SK-N-SH (cell line): Measurements from ENCODE around the gene NCS1. TPM values are rescaled to one million over a fixed set of nuclear protein-coding genes. Genes with fewer than 3 reads are reported as not detected.

Experiments
- CTCF ChIA-PET: fragments of 300-600, 350-600 bp; formaldehyde crosslinking; extraction: SDS; loops from one replicate; lab custom pipeline; 2021; lab: Yijun Ruan, JAX
- POLR2A ChIA-PET: fragments of 350-600 bp; sonication (Branson Sonifier 250); formaldehyde crosslinking; extraction: SDS; loops from one replicate; lab custom pipeline; 2020; ENCODE audit warnings: antibody characterized with exemption, inconsistent platforms; lab: Yijun Ruan, JAX
- DNase-seq: peaks from one replicate; pipeline ENCODE4 v3.0.0; 2012
- H2AFZ ChIP-seq: fragments of 200-600 bp; sonication (generic); 2 replicates; pipeline ENCODE4 v1.8.1; 2016; ENCODE audit warnings: antibody characterized with exemption, mild to moderate bottlenecking, low read depth
- H3F3A ChIP-seq: fragments of 200-600 bp; sonication (generic); replicated peaks from 2 replicates; pipeline ENCODE3; 2016; ENCODE audit warnings: antibody characterized with exemption, mild to moderate bottlenecking; ENCODE audit not compliant: insufficient read depth
- H3K27ac ChIP-seq, 2 experiments: fragments of 200-500 bp in 1 of 2; fragments of 200-600 bp in 1 of 2; sonication (Bioruptor generic) in 1 of 2; sonication (generic), shearing (Covaris generic) in 1 of 2; 2 replicates each; pipeline versions ENCODE4 v1.5.1 to v1.6.1; 2014 to 2016; ENCODE audit warnings: low read depth in 2 of 2, inconsistent platforms in 1 of 2, low read length in 1 of 2, mild to moderate bottlenecking in 1 of 2, mixed read lengths in 1 of 2
- H3K27me3 ChIP-seq: fragments of 200-600 bp; sonication (generic), shearing (Covaris generic); 2 replicates; pipeline ENCODE4 v1.6.1; 2016; ENCODE audit warnings: mixed run types; ENCODE audit not compliant: insufficient read depth
- H3K36me3 ChIP-seq, 2 experiments: fragments of 200-500 bp in 1 of 2; fragments of 200-600 bp in 1 of 2; sonication (Bioruptor generic) in 1 of 2; sonication (generic) in 1 of 2; replicated peaks in 1 of 2; 2 replicates each; pipeline versions ENCODE3 to v1.5.1; 2014 to 2016; ENCODE audit warnings: low read length in 1 of 2, mild to moderate bottlenecking in 1 of 2; ENCODE audit not compliant: insufficient read depth in 2 of 2, control insufficient read depth in 1 of 2
- H3K4me1 ChIP-seq, 2 experiments: fragments of 200-500 bp in 1 of 2; fragments of 200-600 bp in 1 of 2; sonication (Bioruptor generic) in 1 of 2; sonication (generic), shearing (Covaris generic) in 1 of 2; 2 replicates each; pipeline versions ENCODE4 v1.5.1 to v1.6.1; 2014 to 2016; ENCODE audit warnings: low read depth in 1 of 2, low read length in 1 of 2, mixed run types in 1 of 2; ENCODE audit not compliant: insufficient read depth in 2 of 2, control insufficient read depth in 1 of 2
- H3K4me2 ChIP-seq: fragments of 200-600 bp; sonication (generic), shearing (Covaris generic); 2 replicates; pipeline ENCODE4 v1.6.1; 2017; ENCODE audit warnings: mixed run types
- H3K4me3 ChIP-seq, 2 experiments: fragments of 200-500 bp in 1 of 2; fragments of 200-600 bp in 1 of 2; sonication (Bioruptor generic) in 1 of 2; sonication (generic), shearing (Covaris generic) in 1 of 2; 2 replicates each; pipeline versions ENCODE4 v1.5.1 to v1.8.1; 2014 to 2016; ENCODE audit warnings: low read depth in 2 of 2, inconsistent platforms in 1 of 2, low read length in 1 of 2, mild to moderate bottlenecking in 1 of 2, mixed read lengths in 1 of 2, moderate library complexity in 1 of 2
- H3K79me2 ChIP-seq: fragments of 200-600 bp; sonication (generic); 2 replicates; pipeline ENCODE4 v1.8.1; 2017; ENCODE audit warnings: mild to moderate bottlenecking; ENCODE audit not compliant: insufficient read depth
- H3K9ac ChIP-seq: fragments of 200-600 bp; sonication (generic); 2 replicates; pipeline ENCODE4 v1.6.1; 2017; ENCODE audit warnings: mixed run types
- H3K9me2 ChIP-seq: fragments of 200-600 bp; sonication (generic); 2 replicates; pipeline ENCODE4 v1.6.1; 2017; ENCODE audit warnings: mixed run types
- H3K9me3 ChIP-seq: fragments of 200-600 bp; sonication (generic); 2 replicates; pipeline ENCODE4 v1.6.1; 2017; ENCODE audit warnings: mixed run types, mild to moderate bottlenecking, moderate library complexity
- H4K20me1 ChIP-seq: fragments of 200-600 bp; sonication (generic); 2 replicates; pipeline ENCODE4 v1.6.1; 2017; ENCODE audit warnings: mild to moderate bottlenecking, mixed run types; ENCODE audit not compliant: insufficient read depth
- ELF1 ChIP-seq: IDR thresholded peaks from 2 replicates; pipeline ENCODE4 v1.4.0; 2012
- EP300 ChIP-seq, 2 experiments: IDR thresholded peaks; 2 replicates each; pipeline versions ENCODE4 v1.4.0 to v1.6.1; 2012; ENCODE audit warnings: borderline replicate concordance in 1 of 2, low read depth in 1 of 2, low read length in 1 of 2
- EZH2phosphoT487 ChIP-seq: fragments of 200-600 bp; sonication (generic); IDR thresholded peaks from 2 replicates; pipeline ENCODE4 v1.6.1; 2017; ENCODE audit warnings: low read depth, mixed run types, mild to moderate bottlenecking, antibody characterized with exemption, moderate library complexity, borderline replicate concordance
- GABPA ChIP-seq: IDR thresholded peaks from 2 replicates; pipeline ENCODE4 v1.4.0; 2012; ENCODE audit warnings: low read depth, mild to moderate bottlenecking
- GATA2 ChIP-seq: sonication (generic); formaldehyde crosslinking; IDR thresholded peaks from 2 replicates; pipeline ENCODE4 v1.5.0; 2020; ENCODE audit warnings: mild to moderate bottlenecking, missing genetic modification reagents
- MAX ChIP-seq: IDR thresholded peaks from 2 replicates; pipeline ENCODE4 v1.4.0; 2012; ENCODE audit warnings: low read depth
- MEF2A ChIP-seq: IDR thresholded peaks from 2 replicates; pipeline ENCODE4 v1.4.0; 2012; ENCODE audit warnings: low read depth, borderline replicate concordance
- MXI1 ChIP-seq: IDR thresholded peaks from 2 replicates; pipeline ENCODE4 v1.6.1; 2012; ENCODE audit warnings: mild to moderate bottlenecking, low read depth, low read length, improper control_type of control experiment
- NFIC ChIP-seq: IDR thresholded peaks from 2 replicates; pipeline ENCODE4 v1.4.0; 2012; ENCODE audit warnings: borderline replicate concordance
- PBX3 ChIP-seq: IDR thresholded peaks from 2 replicates; pipeline ENCODE4; 2012
- POLR2AphosphoS5 ChIP-seq: IDR thresholded peaks from 2 replicates; pipeline ENCODE4 v1.6.1; 2012; ENCODE audit warnings: low read depth, low read length
- RCOR1 ChIP-seq: fragments of 150-350 bp; IDR thresholded peaks from 2 replicates; pipeline ENCODE4 v1.6.1; 2017; ENCODE audit warnings: antibody characterized with exemption, low read length
- RXRA ChIP-seq: IDR thresholded peaks from 2 replicates; pipeline ENCODE4 v1.4.0; 2012; ENCODE audit warnings: low read depth, mild to moderate bottlenecking, borderline replicate concordance
- SIN3A ChIP-seq: IDR thresholded peaks from 2 replicates; pipeline ENCODE4 v1.6.1; 2012; ENCODE audit warnings: low read depth, mild to moderate bottlenecking, low read length, moderate library complexity, borderline replicate concordance
- SMC3 ChIP-seq: IDR thresholded peaks from 2 replicates; pipeline ENCODE4 v1.6.1; 2012; ENCODE audit warnings: low read depth, low read length, improper control_type of control experiment
- TCF12 ChIP-seq: IDR thresholded peaks from 2 replicates; pipeline ENCODE4 v1.4.0; 2012
- TEAD4 ChIP-seq: IDR thresholded peaks from 2 replicates; pipeline ENCODE4 v1.4.0; 2012; ENCODE audit warnings: mild to moderate bottlenecking, borderline replicate concordance; ENCODE audit not compliant: insufficient read depth
- USF1 ChIP-seq: IDR thresholded peaks from 2 replicates; pipeline ENCODE4 v1.4.0; 2012; ENCODE audit warnings: low read depth, borderline replicate concordance
- USF2 ChIP-seq: fragments of 150-350 bp; IDR thresholded peaks from 2 replicates; pipeline ENCODE4 v1.6.1; 2017; ENCODE audit warnings: antibody characterized with exemption, low read length, low read depth, borderline replicate concordance
- YY1 ChIP-seq: IDR thresholded peaks from 2 replicates; pipeline ENCODE4 v1.4.0; 2012; ENCODE audit warnings: low read depth, mild to moderate bottlenecking
- WGBS: methylation state at CpG from one replicate; pipeline ENCODE4 v1.1.6; 2017; ENCODE audit warnings: low lambda C conversion rate; 5-methylcytosine and 5-hydroxymethylcytosine counted together
- polyA plus RNA-seq, 3 experiments: library from polyadenylated mRNA; depleted of rRNA; stranded (reverse); fragments of >200 nt; gene quantifications; 2 replicates each; pipeline ENCODE4 v1.2.3, GENCODE V29; 2012
- TF ChIP-seq, protein P1 (sequence below): fragments of 150-350 bp; IDR thresholded peaks from 2 replicates; pipeline ENCODE4 v1.6.1; 2016; ENCODE audit warnings: mild to moderate bottlenecking, low read depth, low read length

The NCS1 gene
- polyA plus RNA-seq, 1 of the 3 experiments (the other 2 are of a cell fraction) = 40.6 TPM

- peak overlapping the region; percentile 76 for H3K4me2 ChIP-seq
- CTCF ChIA-PET = interaction anchor here (0.7 to 1.3 kb wide), 2 partner anchors 53 to 75 kb away, joined by 3 to 4 read pairs; no protein-coding TSS in a partner anchor
- no peaks in the 10 kb centered on the region for H3K27me3 ChIP-seq
- peak; percentile 72 for DNase-seq
- no peak overlapping the region for H2AFZ ChIP-seq
- TF ChIP-seq, protein P1, sequence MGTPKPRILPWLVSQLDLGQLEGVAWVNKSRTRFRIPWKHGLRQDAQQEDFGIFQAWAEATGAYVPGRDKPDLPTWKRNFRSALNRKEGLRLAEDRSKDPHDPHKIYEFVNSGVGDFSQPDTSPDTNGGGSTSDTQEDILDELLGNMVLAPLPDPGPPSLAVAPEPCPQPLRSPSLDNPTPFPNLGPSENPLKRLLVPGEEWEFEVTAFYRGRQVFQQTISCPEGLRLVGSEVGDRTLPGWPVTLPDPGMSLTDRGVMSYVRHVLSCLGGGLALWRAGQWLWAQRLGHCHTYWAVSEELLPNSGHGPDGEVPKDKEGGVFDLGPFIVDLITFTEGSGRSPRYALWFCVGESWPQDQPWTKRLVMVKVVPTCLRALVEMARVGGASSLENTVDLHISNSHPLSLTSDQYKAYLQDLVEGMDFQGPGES = no peak
- TF ChIP-seq MAX (peak; percentile 82), GATA2 (no peak), TEAD4 (peak; percentile 73), SMC3 (no peak), RXRA (no peak; the same call in 1 of the 2 replicates), MEF2A (no peak), SIN3A (no peak), NFIC (peak; percentile 69), EP300 (IDR thresholded peaks at IDR 0.05; ENCODE audit: borderline replicate concordance in 1 of 2, low read depth in 1 of 2, low read length in 1 of 2) (peak in 1 of 2 experiments; percentile 47; a peak in 1 of 4 replicates), USF2 (no peak), MXI1 (no peak), POLR2AphosphoS5 (peak; percentile 26; the same call in 1 of the 2 replicates), RCOR1 (0 out of 2 replicates have a peak, but pooled peaks have one; percentile 28), USF1 (no peak), EZH2phosphoT487 (no peak), GABPA (no peak), YY1 (no peak), TCF12 (peak; percentile 74), PBX3 (peak; percentile 41; the same call in 1 of the 2 replicates), ELF1 (no peak)
- peaks cover 96% of the 10 kb centered on the region for H3K79me2 ChIP-seq
- WGBS = 23% methylated on average over 7 of the region's 7 CpGs
- no peaks in the 10 kb centered on the region for H3K9me2 ChIP-seq
- H3K27ac ChIP-seq = peak overlapping the region; percentile 52 to 88
- peaks cover 0 to 2% of the 10 kb centered on the region in 2 experiments for H3K36me3 ChIP-seq
- H3K9me3 ChIP-seq = no peaks in the 10 kb centered on the region
- peaks cover 43% of the 10 kb centered on the region in 2 experiments; a peak in 3 of 4 replicates for H3K4me1 ChIP-seq
- POLR2A ChIA-PET = no interaction called here
- H3K4me3 ChIP-seq = peak overlapping the region in 1 of 2 experiments; percentile 40; a peak in 2 of 4 replicates
- peak overlapping the region; percentile 52; the same call in 1 of the 2 replicates for H3K9ac ChIP-seq
- H3F3A ChIP-seq = peaks cover 37% of the 10 kb centered on the region
- H4K20me1 ChIP-seq = peaks cover 77% of the 10 kb centered on the region
Measured at GRCh38 chr9:130183133-130183762, 11.0 kb downstream of the NCS1 start.
